IPS-18c (cell line): ENCODE data around the gene RIPOR3.
"Not testable (repeated sequence)": the region's sequence is repeated elsewhere in the genome, so short reads cannot be mapped to it uniquely, and the experiment has no call there.

ENCODE experiments used
- H3K4me3 ChIP-seq: 2 replicates; pipeline ENCODE4 v1.7.0; 2013; ENCODE audit warnings: low read depth, mild to moderate bottlenecking, low read length, moderate library complexity; ENCODE audit not compliant: insufficient read depth
- H3K9me3 ChIP-seq: one replicate; pipeline ENCODE4 v1.6.1; 2013; ENCODE audit warnings: mild to moderate bottlenecking, low read length, moderate library complexity; ENCODE audit not compliant: control insufficient read depth, insufficient read depth

Gene RIPOR3

GRCh38 chr20:50554694-50555579, 136.4 kb downstream of the RIPOR3 start:
- no peaks in the 10 kb centered on the region for H3K9me3 ChIP-seq
- H3K4me3 ChIP-seq, result no peak overlapping the region

DNA sequence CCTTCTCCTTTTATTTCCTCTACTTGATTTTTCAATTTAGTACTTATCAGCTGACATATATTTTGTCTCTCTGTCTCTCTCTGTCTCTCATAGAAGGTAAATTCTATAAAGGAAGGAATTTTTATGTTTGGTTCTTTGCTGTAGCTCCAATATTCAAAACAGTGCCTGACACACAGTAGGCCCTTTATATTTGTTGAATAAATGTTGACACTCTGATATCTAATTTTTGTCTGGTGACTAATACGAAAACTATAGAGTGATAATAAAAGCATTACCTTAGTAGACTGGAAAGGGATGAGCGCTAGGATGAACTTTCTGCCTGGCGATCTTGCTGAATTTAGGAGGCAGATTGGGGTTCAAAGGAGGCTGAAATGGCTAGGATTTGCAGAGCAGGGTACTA, 138.4 kb downstream of the RIPOR3 start:
- H3K4me3 ChIP-seq, result no peak overlapping the region
- H3K9me3 ChIP-seq, result no peaks in the 10 kb centered on the region

DNA sequence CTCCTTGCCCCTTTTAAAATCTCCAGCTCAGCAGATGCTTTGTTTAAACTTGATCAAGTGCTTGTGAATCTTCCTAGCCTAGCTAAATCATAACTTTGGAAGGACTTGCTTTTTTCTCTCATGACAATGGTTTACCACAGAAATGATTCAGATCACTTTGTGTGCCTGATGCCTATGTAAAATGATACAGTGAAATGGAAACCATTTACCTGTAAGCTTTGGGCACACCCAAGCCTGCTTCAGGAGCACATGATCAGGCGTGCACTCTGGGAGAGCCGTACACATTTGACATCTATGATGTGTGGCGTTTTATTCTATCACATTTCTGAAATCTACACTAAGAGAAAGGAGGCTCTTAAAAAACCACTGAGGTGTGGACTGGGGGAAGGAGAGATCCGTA, 140.1 kb downstream of the RIPOR3 start:
- no peaks in the 10 kb centered on the region for H3K9me3 ChIP-seq
- no peak overlapping the region for H3K4me3 ChIP-seq

- no peak overlapping the region for H3K4me3 ChIP-seq
- no peaks in the 10 kb centered on the region for H3K9me3 ChIP-seq
These were observed 140.8 kb downstream of the RIPOR3 start for GRCh38 chr20:50550531-50550930.

DNA sequence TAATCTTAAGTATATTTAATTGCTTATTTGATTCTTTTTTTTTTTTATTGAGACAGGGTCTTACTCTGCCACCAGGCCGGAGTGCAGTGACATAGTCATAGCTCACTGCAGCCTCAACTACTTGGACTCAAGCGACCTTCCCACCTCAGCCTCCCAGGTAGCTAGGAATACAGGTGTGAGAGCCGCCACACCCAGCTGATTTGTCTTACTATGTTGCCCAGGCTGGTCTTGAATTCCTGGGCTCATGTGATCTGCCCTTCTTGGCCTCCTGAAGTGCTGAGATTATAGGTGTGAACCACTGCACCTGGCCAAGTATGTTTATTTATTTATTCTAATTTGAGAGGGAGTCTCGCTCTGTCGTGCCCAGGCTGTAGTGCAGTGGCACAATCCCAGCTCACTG, 142.9 kb downstream of the RIPOR3 start:
- H3K4me3 ChIP-seq, result no peak overlapping the region
- no peaks in the 10 kb centered on the region for H3K9me3 ChIP-seq

GRCh38 chr20:50547964-50548363, 143.4 kb downstream of the RIPOR3 start:
- Histone ChIP-seq H3K9me3 (no peaks in the 10 kb centered on the region), H3K4me3 (no peak overlapping the region)

DNA sequence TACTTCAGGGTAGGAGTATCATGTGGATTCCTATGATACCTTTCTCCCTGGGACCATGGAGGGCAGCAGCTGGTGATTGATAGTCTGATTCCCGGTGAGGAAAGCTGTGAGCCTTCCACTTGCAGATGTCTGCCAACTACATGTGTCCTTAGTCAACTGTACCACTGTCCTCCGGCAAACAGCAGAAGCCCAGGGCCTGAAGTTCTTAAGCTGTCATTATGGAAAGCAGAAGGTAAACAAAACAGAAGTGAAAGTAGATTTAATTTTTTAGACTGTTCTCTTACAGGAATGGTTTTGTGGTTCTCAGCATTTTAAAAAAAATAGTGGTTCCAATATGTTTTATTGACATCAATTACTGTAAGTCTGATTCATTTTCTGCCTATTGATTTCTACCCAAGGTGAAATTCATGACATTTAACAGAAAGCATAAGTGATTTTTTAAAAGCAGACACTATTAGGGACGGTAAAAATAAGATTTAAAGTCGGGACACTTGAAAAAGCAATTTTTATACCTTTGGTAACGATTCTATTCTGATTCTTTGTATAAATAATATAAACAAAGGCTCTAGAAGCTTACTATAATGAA, 144.5 kb downstream of the RIPOR3 start:
- Histone ChIP-seq H3K9me3 (no peaks in the 10 kb centered on the region), H3K4me3 (no peak overlapping the region)

GRCh38 chr20:50545126-50545525, 146.2 kb downstream of the RIPOR3 start:
- Histone ChIP-seq H3K9me3 (no peaks in the 10 kb centered on the region), H3K4me3 (no peak overlapping the region)

DNA sequence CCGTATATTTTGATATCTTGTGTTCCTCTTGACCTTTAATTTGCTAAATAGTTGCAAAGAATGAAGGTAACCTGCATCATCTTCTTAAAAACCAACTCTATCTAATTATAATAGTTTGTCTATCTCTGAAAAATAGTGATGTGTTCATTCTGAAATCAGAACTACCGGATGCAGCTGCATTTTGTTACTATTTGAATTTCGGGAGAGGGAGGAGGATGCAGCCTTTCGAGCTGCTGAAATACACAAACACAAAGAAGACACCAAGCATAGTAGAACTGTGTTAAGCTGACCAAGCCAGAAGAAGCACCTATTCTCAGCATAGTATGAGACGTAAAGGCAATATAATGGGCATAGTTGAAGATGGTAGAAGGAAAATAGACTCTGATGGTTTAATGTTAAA, 148.0 kb downstream of the RIPOR3 start:
- Histone ChIP-seq H3K9me3 (no peaks in the 10 kb centered on the region), H3K4me3 (no peak overlapping the region)

DNA sequence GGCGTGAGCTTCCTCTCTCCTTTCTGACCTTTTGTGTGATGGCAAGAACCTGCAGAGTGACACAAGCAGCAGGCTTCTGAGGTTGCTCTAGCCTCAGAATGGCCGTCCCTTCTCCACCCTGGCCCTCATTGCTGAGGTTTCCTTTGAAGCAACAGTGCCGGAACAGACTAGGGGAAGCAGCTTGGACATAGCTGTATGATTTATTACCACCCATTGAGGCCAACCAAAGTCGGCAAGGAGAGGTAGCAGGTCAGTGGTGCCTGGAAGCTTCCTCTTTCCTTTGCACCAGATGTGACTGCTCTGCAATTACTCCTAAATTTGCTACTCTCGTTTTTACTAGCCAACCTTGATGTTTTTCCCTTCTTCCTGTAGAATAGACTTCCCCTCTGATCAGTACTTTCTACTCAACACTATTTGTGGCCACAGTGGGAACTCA, 149.7 kb downstream of the RIPOR3 start:
- Histone ChIP-seq H3K4me3 (no peak overlapping the region), H3K9me3 (no peaks in the 10 kb centered on the region)

- H3K9me3 ChIP-seq, result no peaks in the 10 kb centered on the region
- no peak overlapping the region for H3K4me3 ChIP-seq
These were observed 150.4 kb downstream of the RIPOR3 start for GRCh38 chr20:50540620-50541605.

DNA sequence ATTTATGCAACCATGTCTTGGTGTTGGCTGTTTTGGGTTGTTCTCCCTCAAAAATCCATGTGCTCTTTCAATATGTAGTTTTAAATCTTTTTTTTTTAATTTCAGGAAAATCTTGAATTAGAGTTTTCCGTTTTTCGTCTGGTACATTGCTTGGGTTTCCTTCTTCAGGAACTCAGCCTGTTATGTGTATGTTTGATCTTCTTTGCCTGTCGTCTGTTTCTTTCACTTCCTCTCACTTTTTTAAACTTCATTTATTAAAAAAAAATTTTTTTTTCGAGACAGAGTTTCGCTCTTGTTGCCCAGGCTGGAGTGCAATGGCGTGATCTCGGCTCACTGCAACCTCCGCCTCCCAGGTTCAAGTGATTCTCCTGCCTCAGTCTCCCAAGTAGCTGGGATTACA, 151.5 kb downstream of the RIPOR3 start:
- H3K9me3 ChIP-seq, H3K4me3 ChIP-seq: not testable (repeated sequence)

DNA sequence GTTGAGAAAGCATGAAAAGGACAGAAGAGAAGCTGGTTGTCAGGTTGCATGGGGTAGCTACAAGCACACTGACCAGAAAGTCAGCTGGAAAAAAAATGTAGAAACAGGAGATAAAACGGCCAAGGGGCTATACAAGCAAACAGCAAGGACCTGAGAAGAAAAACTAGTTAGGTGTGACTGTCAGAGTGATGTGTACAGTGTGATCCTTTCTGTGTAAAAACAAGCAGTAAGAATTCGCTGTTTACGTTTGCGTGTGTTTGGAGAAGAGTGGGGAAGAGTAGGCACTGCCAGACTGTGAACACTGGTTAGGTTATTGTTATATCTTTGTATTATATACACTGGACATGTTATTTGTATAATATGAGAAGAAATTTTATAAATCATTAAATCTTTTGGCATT, 153.1 kb downstream of the RIPOR3 start:
- Histone ChIP-seq H3K4me3 (no peak overlapping the region), H3K9me3 (no peaks in the 10 kb centered on the region)

- Histone ChIP-seq H3K9me3 (no peaks in the 10 kb centered on the region), H3K4me3 (no peak overlapping the region)
These were observed 153.7 kb downstream of the RIPOR3 start for GRCh38 chr20:50537546-50538201.

DNA sequence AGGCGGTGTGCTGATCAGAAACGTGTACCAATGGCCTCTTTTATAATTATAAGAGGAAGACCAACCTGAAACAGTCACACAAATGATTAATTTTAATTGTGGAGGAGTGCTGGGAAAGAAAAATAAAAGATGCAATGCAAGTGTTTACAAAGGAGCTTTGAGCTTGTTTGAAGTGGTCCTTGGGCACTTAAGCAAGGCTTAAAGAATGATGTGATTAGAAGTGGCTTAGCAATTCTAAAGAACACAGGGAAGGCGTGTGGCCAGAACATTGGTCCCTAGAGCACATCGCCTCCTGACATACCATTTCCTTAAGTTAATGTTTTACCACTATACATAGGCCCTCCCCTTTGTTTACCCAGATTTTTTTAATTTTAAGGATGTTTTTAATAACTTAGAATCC, 155.0 kb downstream of the RIPOR3 start:
- no peaks in the 10 kb centered on the region for H3K9me3 ChIP-seq
- H3K4me3 ChIP-seq, result no peak overlapping the region
